Stomach (tissue), 9 donors: ENCODE results near the gene CASTOR1. TPM values are rescaled to one million over a fixed set of nuclear protein-coding genes. Genes with fewer than 3 reads are reported as not detected.
A peak's percentile ranks its signal among the peaks of the same experiment; 100 is the strongest.

Experiments
- DNase-seq, 2 donors: peaks; one replicate each; pipeline versions ENCODE4 v3.0.0 to v3.0.0-alpha.2; 2013 to 2019
- H3K27ac ChIP-seq, 5 donors: fragments of 200-600 bp in 4 of 5; sonication (generic) in 4 of 5; one replicate each; pipeline ENCODE4 v1.5.1; 2013 to 2019; ENCODE audit warnings: mild to moderate bottlenecking in 1 of 5, moderate library complexity in 1 of 5
- H3K27me3 ChIP-seq, 3 donors: fragments of 200-600 bp; sonication (generic); one replicate each; pipeline ENCODE4 v1.5.1; 2017 to 2019; ENCODE audit warnings: mixed run types in 1 of 3
- H3K36me3 ChIP-seq, 4 donors: fragments of 200-600 bp; sonication (generic); 1 replicate in 3 of 4; 2 replicates in 1 of 4; pipeline ENCODE4 v1.5.1; 2016 to 2019
- H3K4me1 ChIP-seq, 4 donors: fragments of 200-600 bp; sonication (generic); one replicate each; pipeline ENCODE4 v1.5.1; 2016 to 2019
- H3K4me3 ChIP-seq, 4 donors: fragments of 200-600 bp; sonication (generic) in 3 of 4; one replicate each; pipeline ENCODE4 v1.5.1; 2016 to 2019; ENCODE audit warnings: mild to moderate bottlenecking in 1 of 4
- H3K9me3 ChIP-seq, 4 donors: fragments of 200-600 bp; sonication (generic); one replicate each; pipeline ENCODE4 v1.5.1; 2016 to 2019
- EP300 ChIP-seq: sonication (generic); formaldehyde crosslinking; IDR thresholded peaks from one replicate; pipeline ENCODE4 v1.6.1; 2017; ENCODE audit warnings: antibody characterized with exemption
- POLR2A ChIP-seq, 4 donors: fragments of 450-650 bp; IDR thresholded peaks; one replicate each; pipeline ENCODE4 v1.6.1; 2016; ENCODE audit warnings: antibody characterized with exemption in 4 of 4, control low read depth in 2 of 4, mild to moderate bottlenecking in 1 of 4, moderate library complexity in 1 of 4
- POLR2AphosphoS5 ChIP-seq, 3 donors: sonication (generic); formaldehyde crosslinking; IDR thresholded peaks; one replicate each; pipeline ENCODE4 v1.6.1; 2016; ENCODE audit warnings: antibody characterized with exemption in 3 of 3
- WGBS, 5 donors: extraction: QIAGEN DNeasy Blood & Tissue Kit in 3 of 5; methylation state at CpG; one replicate each; pipeline versions ENCODE4 v1.1.5 to v1.1.7; 2013 to 2018; 5-methylcytosine and 5-hydroxymethylcytosine counted together
- intact Hi-C: fragments of 100-400 bp; cut with DNase I; formaldehyde crosslinking; loops from one replicate; pipeline ENCODE4 v1.15.1; 2023; ENCODE audit warnings: low total_unique reads
- polyA plus RNA-seq, 3 donors: library from polyadenylated mRNA; stranded (reverse); fragments of 200-250 nt; gene quantifications; one replicate each; pipeline ENCODE4 v1.2.3, GENCODE V29; 2013
- total RNA-seq, 5 donors: library from RNA; depleted of rRNA; stranded (reverse); fragments of >200 nt; gene quantifications; one replicate each; pipeline versions ENCODE4 v1.1.0 to v1.2.3, GENCODE V29; 2014 to 2016
- TF ChIP-seq, protein P1 (sequence below), 7 experiments: fragments of 450-650 bp in 4 of 7; fragments of 200-600 bp in 3 of 7; sonication (generic) in 3 of 7; IDR thresholded peaks; one replicate each; pipeline ENCODE4 v1.5.1; 2016 to 2019; ENCODE audit warnings: antibody characterized with exemption in 7 of 7, control low read depth in 2 of 7, mild to moderate bottlenecking in 1 of 7
- donor health status: healthy with polysubstance abuse.
- donor health status: Bipolar disorder and iron deficiency.
- donor health status: healthy.

The CASTOR1 gene
- total and polyA plus RNA-seq, 8 donors = 1.2 to 57.8 (median 5.3) TPM

DNA sequence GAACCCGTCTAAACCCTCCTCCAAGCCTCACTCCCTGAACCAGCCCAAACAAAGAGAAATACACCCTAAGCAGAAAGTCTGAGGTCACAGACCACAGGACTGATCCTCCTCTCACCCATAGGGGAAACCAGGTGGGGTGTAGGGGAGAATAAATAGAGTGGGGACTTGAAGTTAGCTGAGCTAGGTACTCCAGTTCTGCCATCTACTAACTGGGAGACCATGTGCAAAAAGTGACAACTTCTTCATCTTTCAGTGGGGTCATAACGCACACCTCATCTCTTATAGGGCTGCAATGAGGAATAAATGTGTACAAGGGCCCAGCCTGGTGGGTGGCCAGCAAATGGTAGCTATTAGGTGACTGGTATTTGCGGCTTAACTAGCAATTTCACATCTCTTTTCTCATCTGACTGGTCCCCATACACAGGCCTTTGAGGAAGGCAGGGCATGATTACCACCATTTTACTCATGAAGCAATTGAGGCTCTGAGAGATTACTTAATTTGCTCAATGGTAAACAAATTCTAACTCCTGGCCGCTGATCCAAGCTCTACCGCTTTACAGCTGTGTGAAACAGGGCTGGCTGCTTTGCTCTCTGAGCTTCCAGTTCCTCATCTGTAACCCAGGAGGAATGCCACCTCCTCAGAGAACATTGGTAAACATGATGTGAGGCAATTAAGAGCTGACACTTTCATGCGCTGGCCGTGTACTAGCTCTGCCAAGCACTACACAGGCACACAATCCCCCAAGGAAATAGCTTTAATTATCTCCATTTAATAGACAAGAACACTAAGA lies 20.8 kb upstream of the CASTOR1 start:
- no peaks in the 10 kb centered on the region for H3K36me3 ChIP-seq
- whole genome bisulfite sequencing, 5 donors = 30 to 46% (median 35%) methylated on average over 7 of the region's 7 CpGs
- peaks cover 84 to 99% (median 96%) of the 10 kb centered on the region in 4 donors for H3K4me1 ChIP-seq
- peak overlapping the region; percentile 86 to 94 (median 87) for H3K27ac ChIP-seq
- peak overlapping the region in 1 of 4 donors; percentile 11 for H3K4me3 ChIP-seq
- no peaks in the 10 kb centered on the region for H3K9me3 ChIP-seq
- TF ChIP-seq, protein P1, sequence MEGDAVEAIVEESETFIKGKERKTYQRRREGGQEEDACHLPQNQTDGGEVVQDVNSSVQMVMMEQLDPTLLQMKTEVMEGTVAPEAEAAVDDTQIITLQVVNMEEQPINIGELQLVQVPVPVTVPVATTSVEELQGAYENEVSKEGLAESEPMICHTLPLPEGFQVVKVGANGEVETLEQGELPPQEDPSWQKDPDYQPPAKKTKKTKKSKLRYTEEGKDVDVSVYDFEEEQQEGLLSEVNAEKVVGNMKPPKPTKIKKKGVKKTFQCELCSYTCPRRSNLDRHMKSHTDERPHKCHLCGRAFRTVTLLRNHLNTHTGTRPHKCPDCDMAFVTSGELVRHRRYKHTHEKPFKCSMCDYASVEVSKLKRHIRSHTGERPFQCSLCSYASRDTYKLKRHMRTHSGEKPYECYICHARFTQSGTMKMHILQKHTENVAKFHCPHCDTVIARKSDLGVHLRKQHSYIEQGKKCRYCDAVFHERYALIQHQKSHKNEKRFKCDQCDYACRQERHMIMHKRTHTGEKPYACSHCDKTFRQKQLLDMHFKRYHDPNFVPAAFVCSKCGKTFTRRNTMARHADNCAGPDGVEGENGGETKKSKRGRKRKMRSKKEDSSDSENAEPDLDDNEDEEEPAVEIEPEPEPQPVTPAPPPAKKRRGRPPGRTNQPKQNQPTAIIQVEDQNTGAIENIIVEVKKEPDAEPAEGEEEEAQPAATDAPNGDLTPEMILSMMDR (IDR thresholded peaks at IDR 0.05) = no peak
- peak; percentile 73 to 93 (median 78) for TF ChIP-seq POLR2AphosphoS5 (IDR thresholded peaks at IDR 0.05)
- H3K27me3 ChIP-seq = no peaks in the 10 kb centered on the region
- intact Hi-C loops = no loop called here
- DNase-seq = peak; percentile 77 to 81

DNA sequence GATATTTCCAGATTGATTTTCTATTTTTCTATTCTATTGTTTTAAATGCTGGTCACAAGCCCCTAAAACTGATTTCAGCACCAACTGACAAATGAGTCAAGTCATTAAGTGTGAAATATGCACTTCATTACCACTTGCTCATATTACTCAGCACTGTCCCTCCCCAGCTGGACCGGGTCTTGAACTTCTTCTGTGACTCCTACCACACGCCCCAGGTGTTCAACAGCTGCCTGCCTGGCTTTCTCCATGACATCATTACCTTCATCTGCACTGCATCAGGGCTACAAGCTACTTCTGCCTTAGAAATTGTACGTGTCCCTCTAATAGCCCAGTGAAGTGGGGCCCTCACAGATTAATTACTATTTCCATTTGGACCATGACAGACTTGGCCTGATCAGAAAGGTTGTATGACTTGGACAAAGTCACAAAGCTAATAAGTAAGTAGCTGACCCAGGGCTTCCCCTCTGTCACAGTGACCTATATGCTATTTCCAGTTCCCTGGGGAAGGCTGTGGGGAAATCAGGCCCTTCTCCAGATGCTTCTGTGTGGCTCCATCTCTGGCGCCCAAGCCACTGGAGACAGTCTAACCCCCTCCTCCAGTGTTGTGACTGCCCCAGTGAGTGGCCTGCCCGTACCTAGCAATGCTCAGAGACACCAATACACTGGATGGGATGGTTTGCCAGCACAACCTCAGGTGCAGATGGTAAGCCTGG lies 19.4 kb upstream of the CASTOR1 start:
- TF ChIP-seq, protein P1 (IDR thresholded peaks at IDR 0.05) = no peak
- TF ChIP-seq EP300 (no peak), POLR2A (IDR thresholded peaks at IDR 0.05) (no peak), POLR2AphosphoS5 (IDR thresholded peaks at IDR 0.05) (no peak)
- no peak for DNase-seq
- no peaks in the 10 kb centered on the region for H3K27me3 ChIP-seq
- peaks cover 0 to 7% (median 0%) of the 10 kb centered on the region in 4 donors for H3K36me3 ChIP-seq
- H3K4me1 ChIP-seq = peaks cover 94 to 99% (median 97%) of the 10 kb centered on the region in 4 donors
- intact Hi-C loops = no loop called here
- H3K9me3 ChIP-seq = no peaks in the 10 kb centered on the region
- WGBS, 5 donors = 70 to 79% (median 75%) methylated on average over 5 of the region's 5 CpGs
- H3K4me3 ChIP-seq = no peak overlapping the region
- peak overlapping the region in 4 of 5 donors; percentile 86 to 94 (median 88) for H3K27ac ChIP-seq

DNA sequence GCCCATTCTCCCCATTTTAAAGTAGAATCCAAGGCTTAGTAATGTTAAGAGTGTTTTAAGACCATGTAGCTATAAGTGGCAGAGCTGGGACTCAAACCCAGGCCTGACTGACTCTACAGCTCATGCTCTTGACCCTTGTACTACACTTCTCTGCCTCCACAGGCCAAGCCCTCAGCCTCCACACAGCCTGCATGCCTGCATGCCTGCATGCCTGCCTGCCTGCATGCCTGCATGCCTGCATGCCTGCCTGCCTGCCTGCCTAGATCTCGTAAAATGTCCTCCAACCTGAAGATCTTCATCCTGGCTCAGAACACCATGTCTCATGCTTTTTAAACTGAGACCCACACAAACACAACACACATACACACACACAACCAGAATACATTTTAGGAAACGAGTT lies 18.8 kb upstream of the CASTOR1 start:
- Histone ChIP-seq H3K4me1 (peaks cover 99 to 100% (median 100%) of the 10 kb centered on the region in 4 donors), H3K27ac (peak overlapping the region in 4 of 5 donors; percentile 11 to 94 (median 88)), H3K4me3 (no peak overlapping the region), H3K27me3 (no peaks in the 10 kb centered on the region), H3K36me3 (peaks cover 0 to 13% (median 5%) of the 10 kb centered on the region in 4 donors), H3K9me3 (no peaks in the 10 kb centered on the region)
- 71 to 80% (median 78%) methylated on average over 2 of the region's 2 CpGs for WGBS, 5 donors
- intact Hi-C loops = no loop called here
- TF ChIP-seq POLR2AphosphoS5 (IDR thresholded peaks at IDR 0.05) (no peak), EP300 (no peak), POLR2A (IDR thresholded peaks at IDR 0.05) (no peak)
- TF ChIP-seq, protein P1 (IDR thresholded peaks at IDR 0.05) = no peak
- DNase-seq = no peak

DNA sequence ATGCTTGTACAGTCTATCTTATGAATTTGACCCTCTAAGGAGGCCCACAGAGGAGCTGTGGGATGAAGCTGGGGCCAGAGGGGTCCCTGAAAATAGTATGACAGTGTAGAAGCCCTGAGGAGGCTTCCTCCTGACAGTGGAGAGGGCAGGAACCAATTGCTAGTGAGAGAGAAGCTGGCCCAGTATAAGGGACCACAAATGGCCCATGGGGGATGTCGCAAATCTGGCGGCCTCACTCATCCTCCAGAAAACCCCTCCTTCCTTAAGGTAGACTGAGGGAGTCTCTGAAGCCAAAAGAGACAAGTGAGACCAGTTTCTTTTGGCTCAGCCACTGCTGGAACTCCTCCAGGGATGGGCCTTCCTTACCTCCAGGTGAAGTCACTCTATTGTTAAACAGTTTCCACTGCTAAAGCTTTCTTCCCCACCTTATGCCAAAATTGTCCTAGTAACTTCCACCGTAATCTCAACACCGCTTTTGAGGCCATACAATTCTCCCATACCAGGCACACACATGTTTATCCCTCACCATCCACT lies 17.8 kb upstream of the CASTOR1 start:
- Histone ChIP-seq H3K4me3 (no peak overlapping the region), H3K9me3 (no peaks in the 10 kb centered on the region), H3K36me3 (peaks cover 0 to 21% (median 11%) of the 10 kb centered on the region in 4 donors), H3K27ac (peak overlapping the region; percentile 53 to 94 (median 86)), H3K27me3 (no peaks in the 10 kb centered on the region), H3K4me1 (peaks cover 100% of the 10 kb centered on the region in 4 donors)
- no peak for TF ChIP-seq EP300
- TF ChIP-seq, protein P1 (IDR thresholded peaks at IDR 0.05) = no peak
- no peak for TF ChIP-seq POLR2AphosphoS5 (IDR thresholded peaks at IDR 0.05)
- no peak for DNase-seq
- 67 to 83% (median 81%) methylated on average over 4 of the region's 4 CpGs for WGBS, 5 donors
- intact Hi-C loops = no loop called here
